Ovary (tissue), 9 donors: Measurements from ENCODE around the gene C16orf89. TPM values are rescaled to one million over a fixed set of nuclear protein-coding genes. Genes with fewer than 3 reads are reported as not detected.
"Not testable (repeated sequence)": the region's sequence is repeated elsewhere in the genome, so short reads cannot be mapped to it uniquely, and the experiment has no call there.

ENCODE experiments used
- DNase-seq, 5 donors: peaks; one replicate each; pipeline ENCODE4 v3.0.0-alpha.2; 2019 to 2020
- H3K27ac ChIP-seq, 2 donors: fragments of 200-600 bp; one replicate each; pipeline versions ENCODE4 v1.5.1 to v1.8.0; 2019 to 2022
- H3K27me3 ChIP-seq: fragments of 200-600 bp; one replicate; pipeline ENCODE4 v1.8.0; 2022
- H3K36me3 ChIP-seq: fragments of 200-600 bp; sonication (generic); one replicate; pipeline ENCODE4 v1.5.1; 2019
- H3K4me1 ChIP-seq: one replicate; pipeline ENCODE4 v1.8.1; 2013; ENCODE audit warnings: mild to moderate bottlenecking, moderate library complexity; ENCODE audit not compliant: insufficient read depth
- H3K4me3 ChIP-seq: fragments of 200-600 bp; sonication (generic); one replicate; pipeline ENCODE4 v1.5.1; 2017
- H3K9me3 ChIP-seq, 2 donors: fragments of 200-600 bp in 1 of 2; sonication (generic) in 1 of 2; one replicate each; pipeline versions ENCODE4 v1.5.1 to v1.8.1; 2013 to 2019; ENCODE audit warnings: mild to moderate bottlenecking in 1 of 2, moderate library complexity in 1 of 2
- EP300 ChIP-seq: sonication (generic); formaldehyde crosslinking; IDR thresholded peaks from one replicate; pipeline ENCODE4 v1.6.1; 2017; ENCODE audit warnings: antibody characterized with exemption
- POLR2A ChIP-seq: fragments of 450-650 bp; IDR thresholded peaks from one replicate; pipeline ENCODE4 v1.6.1; 2017; ENCODE audit warnings: antibody characterized with exemption, mild to moderate bottlenecking, moderate library complexity
- WGBS, 3 donors: extraction: QIAGEN DNeasy Blood & Tissue Kit in 1 of 3; methylation state at CpG; one replicate each; pipeline versions ENCODE4 v1.1.5 to v1.1.7; 2013 to 2017; 5-methylcytosine and 5-hydroxymethylcytosine counted together
- intact Hi-C, 4 donors: fragments of 100-400 bp; cut with DNase I; formaldehyde crosslinking; loops; one replicate each; pipeline versions ENCODE4 v1.11.0 to v1.15.1; 2022 to 2023
- polyA plus RNA-seq, 2 donors: library from polyadenylated mRNA; stranded (reverse); fragments of 200-250 nt in 1 of 2; fragments of 350-450 nt in 1 of 2; fragmentation: Illumina TruSeq in 1 of 2; extraction: RNeasy Lipid Tissue Mini Kit (QIAGEN cat#74804) in 1 of 2; gene quantifications; one replicate each; pipeline ENCODE4 v1.2.3, GENCODE V29; 2013 to 2014
- total RNA-seq, 7 donors: library from RNA; depleted of rRNA in 2 of 7; stranded (reverse); fragments of >200 nt in 2 of 7; fragmentation: NEBNext Ultra II Directional in 3 of 7; extraction: Animal tissue kit (Norgen Biotek cat#: 25700) in 3 of 7; gene quantifications; one replicate each; pipeline versions ENCODE4 v1.1.0 to v1.2.4, GENCODE V29; 2016 to 2023
- TF ChIP-seq, protein P1 (sequence below), 3 donors: fragments of 450-650 bp in 2 of 3; fragments of 200-600 bp in 1 of 3; IDR thresholded peaks; one replicate each; pipeline versions ENCODE4 v1.5.1 to v1.8.0; 2016 to 2022; ENCODE audit warnings: antibody characterized with exemption in 3 of 3, mild to moderate bottlenecking in 1 of 3
- donor health status: DM: no; HTN: no; CAD: no; lungs with moderate emphysema.
- donor health status: DM: no; HTN: no; CAD: no.
- donor health status: Bipolar disorder and iron deficiency.
- donor health status: DM: yes; HTN: yes; CAD: no.
- donor health status: DM: no; HTN: no; CAD: no.
- donor health status: DM: yes; HTN: yes; CAD: no.

C16orf89 gene
- total and polyA plus RNA-seq, 9 donors: 0.37 to 17.5 (median 3.2) TPM; not detected in 1

DNA sequence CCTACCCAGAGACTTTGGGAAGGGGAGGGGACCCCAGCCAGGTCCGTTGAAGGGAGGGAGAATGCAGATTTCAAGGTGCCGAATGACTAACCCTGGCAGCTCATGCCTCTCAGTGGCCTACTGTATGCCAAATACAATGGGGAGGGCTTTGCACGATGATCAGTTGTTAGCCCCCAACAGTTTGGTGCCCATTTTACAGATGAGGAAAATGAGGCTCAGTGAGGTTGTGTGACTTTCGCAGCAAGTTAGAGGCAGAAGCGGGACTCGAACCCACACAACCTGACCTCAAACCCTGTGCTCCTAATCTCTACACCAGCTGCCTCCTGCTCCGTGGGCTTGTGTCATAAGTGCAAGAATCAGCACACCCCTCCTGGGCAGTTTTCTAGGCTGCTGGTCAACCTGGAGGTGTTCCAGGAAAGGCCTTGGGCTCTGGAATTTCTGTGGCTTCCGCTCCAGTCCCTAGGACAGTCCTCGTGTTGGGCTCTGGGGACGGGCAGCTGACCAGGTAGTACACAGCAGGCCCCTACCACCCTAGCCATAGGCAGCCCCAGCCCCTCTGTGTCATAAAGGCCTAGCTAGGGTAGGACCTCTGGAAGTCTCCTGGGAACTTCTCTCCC is 20.1 kb downstream of the C16orf89 start:
- no peaks in the 10 kb centered on the region for H3K9me3 ChIP-seq
- intact Hi-C loops: no loop called here

DNA sequence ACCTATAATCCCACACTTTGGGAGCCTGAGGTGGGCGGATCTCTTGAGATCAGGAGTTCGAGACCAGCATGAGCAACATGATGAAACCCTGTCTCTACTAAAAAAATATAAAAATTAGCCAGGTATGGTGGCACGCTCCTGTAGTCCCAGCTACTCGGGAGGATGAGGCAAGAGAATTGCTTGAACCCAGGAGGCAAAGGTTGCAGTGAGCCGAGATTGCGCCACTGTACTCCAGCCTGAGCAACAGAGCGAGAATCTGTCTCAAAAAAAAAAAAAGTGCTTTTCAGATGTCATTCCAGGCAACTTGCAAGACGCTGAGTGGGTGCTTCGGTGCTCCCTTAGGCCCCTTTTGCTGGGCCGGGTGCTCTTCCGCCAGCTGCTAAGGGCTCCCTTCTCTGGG is 21.2 kb downstream of the C16orf89 start:
- 93 to 97% (median 93%) methylated on average over 11 of the region's 11 CpGs for WGBS, 3 donors
- peak in 1 of 5 donors; percentile 1 for DNase-seq
- H3K27me3 ChIP-seq: not testable (repeated sequence)

More for the DNA sequence above, 20.1 kb downstream of the C16orf89 start:
- no peaks in the 10 kb centered on the region for H3K27me3 ChIP-seq
- TF ChIP-seq EP300 (no peak), POLR2A (no peak)
- TF ChIP-seq, protein P1, sequence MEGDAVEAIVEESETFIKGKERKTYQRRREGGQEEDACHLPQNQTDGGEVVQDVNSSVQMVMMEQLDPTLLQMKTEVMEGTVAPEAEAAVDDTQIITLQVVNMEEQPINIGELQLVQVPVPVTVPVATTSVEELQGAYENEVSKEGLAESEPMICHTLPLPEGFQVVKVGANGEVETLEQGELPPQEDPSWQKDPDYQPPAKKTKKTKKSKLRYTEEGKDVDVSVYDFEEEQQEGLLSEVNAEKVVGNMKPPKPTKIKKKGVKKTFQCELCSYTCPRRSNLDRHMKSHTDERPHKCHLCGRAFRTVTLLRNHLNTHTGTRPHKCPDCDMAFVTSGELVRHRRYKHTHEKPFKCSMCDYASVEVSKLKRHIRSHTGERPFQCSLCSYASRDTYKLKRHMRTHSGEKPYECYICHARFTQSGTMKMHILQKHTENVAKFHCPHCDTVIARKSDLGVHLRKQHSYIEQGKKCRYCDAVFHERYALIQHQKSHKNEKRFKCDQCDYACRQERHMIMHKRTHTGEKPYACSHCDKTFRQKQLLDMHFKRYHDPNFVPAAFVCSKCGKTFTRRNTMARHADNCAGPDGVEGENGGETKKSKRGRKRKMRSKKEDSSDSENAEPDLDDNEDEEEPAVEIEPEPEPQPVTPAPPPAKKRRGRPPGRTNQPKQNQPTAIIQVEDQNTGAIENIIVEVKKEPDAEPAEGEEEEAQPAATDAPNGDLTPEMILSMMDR (IDR thresholded peaks at IDR 0.05): no peak
- no peaks in the 10 kb centered on the region for H3K4me1 ChIP-seq
- peak in 1 of 5 donors; percentile 8 for DNase-seq
- no peak overlapping the region for H3K27ac ChIP-seq
- H3K4me3 ChIP-seq: no peak overlapping the region
- WGBS, 3 donors: 81 to 91% (median 87%) methylated on average over 10 of the region's 10 CpGs
- H3K36me3 ChIP-seq: no peaks in the 10 kb centered on the region

DNA sequence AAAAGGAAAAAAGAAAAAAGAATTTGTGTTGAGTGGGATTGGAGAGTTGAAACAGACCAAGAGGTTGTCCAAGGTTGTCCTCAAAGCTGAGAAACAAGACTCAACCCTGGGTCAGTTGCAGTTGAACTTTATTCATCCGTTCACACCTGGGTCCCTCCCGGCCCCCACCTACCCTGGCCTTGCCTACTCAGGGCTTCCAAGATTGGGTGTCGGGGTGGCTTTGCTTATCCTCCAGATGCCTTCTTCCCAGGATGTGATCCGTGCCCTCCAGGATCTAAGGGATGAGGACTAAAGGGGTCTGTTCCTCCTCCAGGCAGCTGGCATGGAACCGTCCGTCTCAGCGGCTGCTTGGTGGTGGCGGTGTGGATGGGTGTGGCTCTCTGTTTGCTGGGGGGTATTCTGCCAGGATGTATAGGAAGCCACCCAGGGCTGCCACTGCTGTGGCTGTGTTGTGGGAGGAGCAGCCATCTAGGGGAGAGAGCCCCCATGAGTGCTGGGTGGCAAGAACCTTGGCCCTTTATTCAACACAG is 21.7 kb downstream of the C16orf89 start:
- DNase-seq: peak in 1 of 5 donors; percentile 12
- no peak overlapping the region for H3K27ac ChIP-seq
- WGBS, 3 donors: 87 to 93% (median 92%) methylated on average over 8 of the region's 8 CpGs

More for the DNA sequence above, 21.2 kb downstream of the C16orf89 start:
- intact Hi-C loops, H3K9me3 ChIP-seq, H3K27ac ChIP-seq, H3K36me3 ChIP-seq, H3K4me3 ChIP-seq, H3K4me1 ChIP-seq: not testable (repeated sequence)

DNA sequence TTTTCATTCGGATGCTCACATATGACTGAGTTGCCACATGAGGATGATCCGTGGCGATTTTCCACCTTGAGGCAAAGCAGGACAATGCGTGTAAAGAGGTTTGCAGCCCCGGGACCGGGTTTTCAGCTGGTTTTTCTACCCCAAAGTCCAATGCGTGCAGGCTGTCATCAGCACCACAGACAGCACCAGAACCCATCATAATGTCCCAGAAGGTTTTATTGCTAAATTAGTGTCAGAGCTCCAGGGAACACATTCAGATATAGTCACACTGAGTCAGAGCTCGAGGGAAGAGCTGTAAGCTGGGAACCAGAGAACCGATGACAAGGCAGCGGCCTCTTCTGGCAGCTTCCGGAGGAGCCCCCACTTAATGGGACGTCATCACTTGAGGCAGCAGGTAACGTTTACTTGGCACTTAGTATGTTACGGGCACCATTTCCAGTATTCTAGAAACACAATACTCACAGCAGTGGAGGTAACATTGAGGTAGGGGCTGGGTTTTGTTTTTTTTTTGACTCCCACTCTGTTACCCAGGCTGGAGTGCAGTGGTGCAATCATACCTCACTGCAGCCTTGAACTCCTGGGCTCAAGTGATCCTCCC is 23.1 kb downstream of the C16orf89 start:
- 72 to 74% (median 73%) methylated on average over 14 of the region's 14 CpGs for WGBS, 3 donors
- no peak for DNase-seq
- no peak overlapping the region for H3K4me3 ChIP-seq
- no peak overlapping the region for H3K27ac ChIP-seq
- intact Hi-C loops: no loop called here
- no peaks in the 10 kb centered on the region for H3K9me3 ChIP-seq
- TF ChIP-seq EP300: no peak
- no peak for TF ChIP-seq POLR2A
- TF ChIP-seq, protein P1 (IDR thresholded peaks at IDR 0.05): no peak
- no peaks in the 10 kb centered on the region for H3K4me1 ChIP-seq
- no peaks in the 10 kb centered on the region for H3K36me3 ChIP-seq
- H3K27me3 ChIP-seq: no peaks in the 10 kb centered on the region

More for the DNA sequence above, 21.7 kb downstream of the C16orf89 start:
- Histone ChIP-seq H3K27me3 (no peaks in the 10 kb centered on the region), H3K9me3 (no peaks in the 10 kb centered on the region), H3K4me3 (no peak overlapping the region), H3K36me3 (no peaks in the 10 kb centered on the region), H3K4me1 (no peaks in the 10 kb centered on the region)
- intact Hi-C loops: no loop called here
- TF ChIP-seq POLR2A: no peak
- TF ChIP-seq, protein P1 (IDR thresholded peaks at IDR 0.05): no peak
- no peak for TF ChIP-seq EP300

DNA sequence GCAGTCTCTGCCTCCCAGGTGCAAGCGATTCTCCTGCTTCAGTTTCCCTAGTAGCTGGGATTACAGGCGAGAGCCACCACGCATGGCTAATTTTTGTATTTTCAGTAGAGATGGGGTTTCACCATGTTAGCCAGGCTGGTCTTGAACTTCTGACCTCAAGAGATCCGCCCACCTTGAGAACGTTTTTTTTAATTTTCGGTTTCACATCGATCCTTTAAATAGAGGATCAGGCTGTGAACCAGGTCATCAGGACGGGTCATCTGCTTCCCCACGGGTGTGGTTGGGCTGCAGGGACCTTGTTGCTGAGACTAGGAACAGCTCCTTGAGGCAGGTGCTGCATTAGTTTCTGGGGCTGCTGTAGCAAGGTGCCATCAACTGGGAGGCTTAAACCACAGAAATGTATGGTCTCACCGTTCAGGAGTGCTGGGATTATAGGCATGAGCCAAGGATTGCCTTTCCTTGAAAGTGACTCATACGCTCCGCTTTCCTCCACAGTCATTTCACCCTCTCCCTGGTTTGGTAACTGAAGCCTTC is 24.1 kb downstream of the C16orf89 start:
- Histone ChIP-seq H3K36me3 (no peaks in the 10 kb centered on the region), H3K4me3 (no peak overlapping the region), H3K9me3 (no peaks in the 10 kb centered on the region), H3K27ac (no peak overlapping the region), H3K27me3 (no peaks in the 10 kb centered on the region), H3K4me1 (no peaks in the 10 kb centered on the region)
- WGBS, 3 donors: 62 to 66% (median 63%) methylated on average over 12 of the region's 12 CpGs
- intact Hi-C loops: no loop called here
- TF ChIP-seq POLR2A (no peak), EP300 (no peak)
- TF ChIP-seq, protein P1 (IDR thresholded peaks at IDR 0.05): no peak
- no peak for DNase-seq
